ENCODE data around the gene KIF2A.

DNA sequence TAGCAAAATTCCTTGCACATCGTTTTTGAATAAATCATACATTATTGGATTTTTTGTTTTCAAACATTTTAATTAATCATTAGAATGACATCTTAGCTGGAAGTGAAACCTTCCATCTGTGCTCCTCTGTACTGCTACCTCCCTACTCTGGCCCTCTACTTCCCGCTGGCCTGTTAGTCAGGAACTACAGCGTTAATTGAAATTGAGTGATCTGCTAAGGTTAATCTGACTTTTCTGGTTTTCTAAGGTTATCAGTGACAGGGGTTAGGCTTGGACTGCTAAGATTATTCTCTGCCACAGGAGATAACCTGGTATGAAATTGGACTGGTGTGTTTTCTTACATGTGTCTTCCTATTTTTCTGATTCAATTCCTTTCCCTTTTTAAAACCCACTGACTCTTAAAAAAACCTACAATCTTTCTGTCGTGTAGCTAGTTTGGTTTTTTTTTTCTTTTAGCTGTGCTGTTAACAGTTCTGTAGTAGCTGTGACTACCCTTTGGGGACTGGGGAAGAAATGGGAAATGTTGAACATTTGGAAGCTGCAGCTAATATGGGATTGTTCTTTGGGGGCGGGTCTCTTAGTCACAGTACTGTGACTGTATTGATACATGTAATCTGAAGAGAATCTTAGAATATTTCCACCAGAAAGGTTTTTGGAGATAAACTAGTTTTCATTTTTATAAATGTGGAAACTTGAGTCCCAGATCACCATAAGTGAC, 4.6 kb downstream of the KIF2A start:
- TF ChIP-seq, protein P1, sequence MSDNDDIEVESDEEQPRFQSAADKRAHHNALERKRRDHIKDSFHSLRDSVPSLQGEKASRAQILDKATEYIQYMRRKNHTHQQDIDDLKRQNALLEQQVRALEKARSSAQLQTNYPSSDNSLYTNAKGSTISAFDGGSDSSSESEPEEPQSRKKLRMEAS (IDR thresholded peaks at IDR 0.05) = no peak
- TF ChIP-seq, protein P2, sequence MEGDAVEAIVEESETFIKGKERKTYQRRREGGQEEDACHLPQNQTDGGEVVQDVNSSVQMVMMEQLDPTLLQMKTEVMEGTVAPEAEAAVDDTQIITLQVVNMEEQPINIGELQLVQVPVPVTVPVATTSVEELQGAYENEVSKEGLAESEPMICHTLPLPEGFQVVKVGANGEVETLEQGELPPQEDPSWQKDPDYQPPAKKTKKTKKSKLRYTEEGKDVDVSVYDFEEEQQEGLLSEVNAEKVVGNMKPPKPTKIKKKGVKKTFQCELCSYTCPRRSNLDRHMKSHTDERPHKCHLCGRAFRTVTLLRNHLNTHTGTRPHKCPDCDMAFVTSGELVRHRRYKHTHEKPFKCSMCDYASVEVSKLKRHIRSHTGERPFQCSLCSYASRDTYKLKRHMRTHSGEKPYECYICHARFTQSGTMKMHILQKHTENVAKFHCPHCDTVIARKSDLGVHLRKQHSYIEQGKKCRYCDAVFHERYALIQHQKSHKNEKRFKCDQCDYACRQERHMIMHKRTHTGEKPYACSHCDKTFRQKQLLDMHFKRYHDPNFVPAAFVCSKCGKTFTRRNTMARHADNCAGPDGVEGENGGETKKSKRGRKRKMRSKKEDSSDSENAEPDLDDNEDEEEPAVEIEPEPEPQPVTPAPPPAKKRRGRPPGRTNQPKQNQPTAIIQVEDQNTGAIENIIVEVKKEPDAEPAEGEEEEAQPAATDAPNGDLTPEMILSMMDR (IDR thresholded peaks at IDR 0.05; ENCODE audit: low read depth, low read length, missing input control) = no peak
- no peak for TF ChIP-seq SP1 (IDR thresholded peaks at IDR 0.05)

Data from liver (tissue), 3 donors.